ENCODE measurements around the gene PIEZO1. TPM values are rescaled to one million over a fixed set of nuclear protein-coding genes. Genes with fewer than 3 reads are reported as not detected.

Gene PIEZO1
- total and polyA plus RNA-seq, 10 of the 15 experiments (the other 5 are each of a cell fraction or from before 2014, with no cell fraction given): 1.3 to 169 (median 33.4) TPM

DNA sequence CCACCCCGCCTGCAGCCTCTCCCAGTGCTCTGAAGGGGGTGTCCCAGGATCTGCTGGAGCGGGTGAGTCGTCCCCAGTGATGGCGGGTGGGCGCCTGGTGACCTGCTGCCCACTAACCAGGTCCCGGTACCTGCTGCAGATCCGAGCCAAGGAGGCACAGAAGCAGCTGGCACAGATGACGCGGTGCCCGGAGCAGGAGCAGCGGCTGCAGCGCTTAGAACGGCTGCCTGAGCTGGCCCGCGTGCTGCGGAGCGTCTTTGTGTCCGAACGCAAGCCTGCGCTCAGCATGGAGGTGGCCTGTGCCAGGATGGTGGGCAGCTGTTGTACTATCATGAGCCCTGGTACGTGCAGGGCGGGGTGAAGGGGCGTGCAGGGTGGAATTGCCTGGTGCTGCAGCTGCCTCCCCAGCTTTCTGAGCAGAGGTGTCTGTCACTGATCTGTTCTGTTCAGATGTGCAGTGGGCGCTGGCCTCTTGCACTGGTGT lies 22.2 kb upstream of the PIEZO1 start:
- Histone ChIP-seq H3K4me2 (ENCODE audit: control insufficient read depth, insufficient read depth) (no peak overlapping the region), H3K4me3 (no peak overlapping the region), H3K79me2 (ENCODE audit: control insufficient read depth, insufficient read depth, low read length) (peaks cover 54% of the 10 kb centered on the region), H3K36me3 (ENCODE audit: control insufficient read depth in 2 of 2, insufficient read depth in 2 of 2, low read length in 1 of 2) (peaks cover 6 to 42% of the 10 kb centered on the region in 2 experiments; a peak in 3 of 4 replicates), H3K9me3 (replicated peaks; ENCODE audit: control insufficient read depth, insufficient read depth, low read length) (no peaks in the 10 kb centered on the region), H4K20me1 (ENCODE audit: control insufficient read depth, insufficient read depth) (no peaks in the 10 kb centered on the region), H3K4me1 (ENCODE audit: control insufficient read depth, insufficient read depth, low read length) (peaks cover 17% of the 10 kb centered on the region), H3K9ac (ENCODE audit: control insufficient read depth, insufficient read depth, low read length) (no peak overlapping the region), H2AFZ (ENCODE audit: control insufficient read depth, low read depth, low read length) (no peak overlapping the region), H3K27me3 (replicated peaks in 1 of 2; ENCODE audit: control insufficient read depth in 2 of 2, insufficient read depth in 2 of 2, low read length in 1 of 2) (no peaks in the 10 kb centered on the region), H3K27ac (ENCODE audit: control insufficient read depth, insufficient read depth) (no peak overlapping the region)
- FAIRE-seq: no peak
- RAD21 ChIA-PET (ENCODE audit: unreplicated experiment): no interaction called here
- BruUV-seq (replicated peaks): no TSS peak
- in situ Hi-C loops (cut with MboI): no loop called here
- intact Hi-C loops (cut with micrococcal nuclease; ENCODE audit: unreplicated experiment): no loop called here
- TF ChIP-seq NFYA (IDR thresholded peaks at IDR 0.05; ENCODE audit: borderline replicate concordance, low read depth, low read length) (no peak), POLR2A (IDR thresholded peaks at IDR 0.05; ENCODE audit: low read depth, low read length) (peak; percentile 57; the same call in 1 of the 2 replicates)
- no peak for DNase-seq (ENCODE audit: low read depth, low spot score)
- WGBS (ENCODE audit: insufficient coverage, insufficient replicate concordance, low lambda C conversion rate, missing lambda C conversion rate): 98% methylated on average over 24 of the region's 24 CpGs
- CTCF ChIA-PET: no interaction called here
- SMC1A ChIA-PET (ENCODE audit: uncharacterized antibody, unreplicated experiment): no interaction called here
- POLR2A ChIA-PET: no interaction called here
- ATAC-seq: no peak

DNA sequence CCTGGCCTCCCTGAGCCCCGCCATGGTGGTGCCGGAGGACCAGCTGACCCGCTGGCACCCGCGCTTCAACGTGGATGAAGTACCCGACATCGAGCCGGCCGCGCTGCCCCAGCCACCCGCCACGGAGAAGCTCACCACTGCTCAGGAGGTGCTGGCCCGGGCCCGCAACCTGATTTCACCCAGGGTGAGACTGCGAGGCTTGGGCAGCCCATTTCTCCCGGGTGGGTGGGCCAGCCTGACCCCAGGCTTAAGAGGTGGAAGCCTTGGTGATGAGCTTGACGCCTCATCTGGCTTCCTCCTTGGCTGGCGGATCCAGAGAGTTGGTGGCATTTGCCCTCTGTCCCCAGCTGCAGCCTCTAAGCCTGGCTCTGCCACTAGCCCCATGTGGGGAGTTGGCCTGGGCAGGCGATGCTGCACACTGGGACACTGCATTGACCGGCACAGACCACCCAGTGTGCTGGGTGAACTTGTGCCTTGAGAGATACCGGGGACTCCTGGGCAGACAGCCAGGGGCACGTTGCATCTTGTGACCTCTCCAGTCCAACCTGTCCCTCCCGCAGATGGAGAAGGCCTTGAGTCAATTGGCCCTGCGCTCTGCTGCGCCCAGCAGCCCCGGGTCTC lies 21.6 kb upstream of the PIEZO1 start:
- 95% methylated on average over 23 of the region's 27 CpGs for WGBS (ENCODE audit: insufficient coverage, insufficient replicate concordance, low lambda C conversion rate, missing lambda C conversion rate)
- H3K4me1 ChIP-seq (ENCODE audit: control insufficient read depth, insufficient read depth, low read length): peaks cover 21% of the 10 kb centered on the region
- peaks cover 53% of the 10 kb centered on the region for H3K79me2 ChIP-seq (ENCODE audit: control insufficient read depth, insufficient read depth, low read length)
- no peaks in the 10 kb centered on the region for H3K27me3 ChIP-seq (replicated peaks in 1 of 2; ENCODE audit: control insufficient read depth in 2 of 2, insufficient read depth in 2 of 2, low read length in 1 of 2)
- ChIA-PET RAD21 (ENCODE audit: unreplicated experiment) (no interaction called here), POLR2A (no interaction called here), CTCF (interaction anchor here (0.5 kb wide), 1 partner anchor 145 kb away, joined by 3 read pairs; no protein-coding TSS in a partner anchor), SMC1A (ENCODE audit: uncharacterized antibody, unreplicated experiment) (no interaction called here)
- H3K9ac ChIP-seq (ENCODE audit: control insufficient read depth, insufficient read depth, low read length): no peak overlapping the region
- in situ Hi-C loops (cut with MboI): no loop called here
- no peak for DNase-seq (ENCODE audit: low read depth, low spot score)
- no peak for ATAC-seq
- H4K20me1 ChIP-seq (ENCODE audit: control insufficient read depth, insufficient read depth): no peaks in the 10 kb centered on the region
- no peak overlapping the region for H3K27ac ChIP-seq (ENCODE audit: control insufficient read depth, insufficient read depth)
- TF ChIP-seq, protein P1, sequence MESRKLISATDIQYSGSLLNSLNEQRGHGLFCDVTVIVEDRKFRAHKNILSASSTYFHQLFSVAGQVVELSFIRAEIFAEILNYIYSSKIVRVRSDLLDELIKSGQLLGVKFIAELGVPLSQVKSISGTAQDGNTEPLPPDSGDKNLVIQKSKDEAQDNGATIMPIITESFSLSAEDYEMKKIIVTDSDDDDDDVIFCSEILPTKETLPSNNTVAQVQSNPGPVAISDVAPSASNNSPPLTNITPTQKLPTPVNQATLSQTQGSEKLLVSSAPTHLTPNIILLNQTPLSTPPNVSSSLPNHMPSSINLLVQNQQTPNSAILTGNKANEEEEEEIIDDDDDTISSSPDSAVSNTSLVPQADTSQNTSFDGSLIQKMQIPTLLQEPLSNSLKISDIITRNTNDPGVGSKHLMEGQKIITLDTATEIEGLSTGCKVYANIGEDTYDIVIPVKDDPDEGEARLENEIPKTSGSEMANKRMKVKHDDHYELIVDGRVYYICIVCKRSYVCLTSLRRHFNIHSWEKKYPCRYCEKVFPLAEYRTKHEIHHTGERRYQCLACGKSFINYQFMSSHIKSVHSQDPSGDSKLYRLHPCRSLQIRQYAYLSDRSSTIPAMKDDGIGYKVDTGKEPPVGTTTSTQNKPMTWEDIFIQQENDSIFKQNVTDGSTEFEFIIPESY (IDR thresholded peaks at IDR 0.05): no peak
- peak; percentile 31; the same call in 1 of the 2 replicates for TF ChIP-seq POLR2A (IDR thresholded peaks at IDR 0.05; ENCODE audit: low read depth, low read length)
- peaks cover 6 to 42% of the 10 kb centered on the region in 2 experiments; a peak in 3 of 4 replicates for H3K36me3 ChIP-seq (ENCODE audit: control insufficient read depth in 2 of 2, insufficient read depth in 2 of 2, low read length in 1 of 2)
- H3K9me3 ChIP-seq (replicated peaks; ENCODE audit: control insufficient read depth, insufficient read depth, low read length): no peaks in the 10 kb centered on the region
- no peak for FAIRE-seq
- intact Hi-C loops (cut with micrococcal nuclease; ENCODE audit: unreplicated experiment): no loop called here
- no TSS peak for BruUV-seq (replicated peaks)
- H3K4me3 ChIP-seq: no peak overlapping the region
- no peak overlapping the region for H3K4me2 ChIP-seq (ENCODE audit: control insufficient read depth, insufficient read depth)
- no peak overlapping the region for H2AFZ ChIP-seq (ENCODE audit: control insufficient read depth, low read depth, low read length)

Data from GM12878 (cell line).